ENCODE results near the gene GRPEL1. TPM values are rescaled to one million over a fixed set of nuclear protein-coding genes. Genes with fewer than 3 reads are reported as not detected.
A peak's percentile ranks its signal among the peaks of the same experiment; 100 is the strongest.

GRPEL1 gene
- total RNA-seq, 6 experiments from 2014 or later: 30.0 to 49.2 (median 45.3) TPM

DNA sequence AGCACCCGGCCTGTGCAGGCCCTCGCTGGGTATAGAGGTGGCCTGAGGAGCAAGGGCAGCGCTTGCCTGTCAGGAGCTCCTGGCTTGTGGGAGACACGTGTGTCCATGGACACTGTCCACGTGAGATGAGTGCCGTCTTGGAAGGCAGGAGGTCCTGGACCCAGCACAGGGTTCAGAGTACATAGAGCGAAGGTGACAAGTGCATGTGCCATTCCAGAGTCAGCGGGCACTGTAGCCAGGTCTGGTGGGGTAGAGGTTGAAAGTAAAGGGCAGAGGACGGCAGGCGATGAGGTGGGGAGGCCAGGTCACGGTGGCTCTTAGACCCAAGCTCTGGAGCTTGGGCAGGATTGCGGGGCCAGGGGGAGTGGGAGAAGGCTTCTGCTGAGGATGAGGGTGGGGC is 53.0 kb downstream of the GRPEL1 start:
- H3K9me3 ChIP-seq: no peaks in the 10 kb centered on the region
- WGBS (ENCODE audit: insufficient coverage, low coverage, low lambda C conversion rate, missing lambda C conversion rate): 48% methylated on average over 12 of the region's 12 CpGs

DNA sequence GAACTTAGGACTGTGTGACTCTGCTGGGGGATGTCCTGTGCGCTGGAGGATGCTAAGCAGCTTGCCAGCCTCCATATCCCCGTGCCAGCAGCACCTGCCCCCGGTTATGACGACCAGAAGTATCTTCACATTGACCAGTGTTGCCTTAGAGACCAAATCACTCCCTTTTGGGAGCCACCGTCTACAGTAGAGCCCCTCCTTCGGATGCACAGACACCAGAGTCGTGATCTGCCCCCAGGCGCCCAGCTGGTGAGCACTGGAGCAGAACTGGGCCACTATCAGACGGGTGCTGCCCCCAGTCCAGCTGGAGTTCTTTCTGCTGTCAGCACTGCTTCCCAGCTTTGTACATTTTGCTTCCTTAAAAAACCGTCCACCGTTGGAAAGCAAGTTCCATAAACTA is 54.7 kb downstream of the GRPEL1 start:
- H3K27me3 ChIP-seq: no peaks in the 10 kb centered on the region
- DNase-seq (no peak), ATAC-seq (no peak)
- 83% methylated on average over 7 of the region's 11 CpGs for WGBS (ENCODE audit: insufficient coverage, low coverage, low lambda C conversion rate, missing lambda C conversion rate)
- no peak for TF ChIP-seq POLR2A (IDR thresholded peaks at IDR 0.05)
- H3K9me3 ChIP-seq: no peaks in the 10 kb centered on the region
- no peak overlapping the region for H3K4me3 ChIP-seq
- H3K36me3 ChIP-seq: peaks cover 0 to 57% (median 5%) of the 10 kb centered on the region in 4 donors
- intact Hi-C loops (cut with DNase I): no loop called here
- H3K4me1 ChIP-seq: peaks cover 0 to 38% (median 12%) of the 10 kb centered on the region in 4 donors
- no peak overlapping the region for H3K27ac ChIP-seq

More for the DNA sequence above, 53.0 kb downstream of the GRPEL1 start:
- intact Hi-C loops (cut with DNase I): no loop called here
- peak; percentile 67 to 92 (median 92) for DNase-seq
- Histone ChIP-seq H3K4me1 (peaks cover 0 to 32% (median 12%) of the 10 kb centered on the region in 4 donors), H3K27ac (peak overlapping the region in 2 of 3 donors; percentile 66 to 67), H3K4me3 (peak overlapping the region in 1 of 3 donors; percentile 28), H3K27me3 (no peaks in the 10 kb centered on the region), H3K36me3 (peaks cover 0 to 55% (median 5%) of the 10 kb centered on the region in 4 donors)
- TF ChIP-seq, protein P1, sequence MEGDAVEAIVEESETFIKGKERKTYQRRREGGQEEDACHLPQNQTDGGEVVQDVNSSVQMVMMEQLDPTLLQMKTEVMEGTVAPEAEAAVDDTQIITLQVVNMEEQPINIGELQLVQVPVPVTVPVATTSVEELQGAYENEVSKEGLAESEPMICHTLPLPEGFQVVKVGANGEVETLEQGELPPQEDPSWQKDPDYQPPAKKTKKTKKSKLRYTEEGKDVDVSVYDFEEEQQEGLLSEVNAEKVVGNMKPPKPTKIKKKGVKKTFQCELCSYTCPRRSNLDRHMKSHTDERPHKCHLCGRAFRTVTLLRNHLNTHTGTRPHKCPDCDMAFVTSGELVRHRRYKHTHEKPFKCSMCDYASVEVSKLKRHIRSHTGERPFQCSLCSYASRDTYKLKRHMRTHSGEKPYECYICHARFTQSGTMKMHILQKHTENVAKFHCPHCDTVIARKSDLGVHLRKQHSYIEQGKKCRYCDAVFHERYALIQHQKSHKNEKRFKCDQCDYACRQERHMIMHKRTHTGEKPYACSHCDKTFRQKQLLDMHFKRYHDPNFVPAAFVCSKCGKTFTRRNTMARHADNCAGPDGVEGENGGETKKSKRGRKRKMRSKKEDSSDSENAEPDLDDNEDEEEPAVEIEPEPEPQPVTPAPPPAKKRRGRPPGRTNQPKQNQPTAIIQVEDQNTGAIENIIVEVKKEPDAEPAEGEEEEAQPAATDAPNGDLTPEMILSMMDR (IDR thresholded peaks at IDR 0.05): no peak
- no peak for TF ChIP-seq POLR2A (IDR thresholded peaks at IDR 0.05)
- peak; percentile 84 to 92 (median 89) for ATAC-seq

DNA sequence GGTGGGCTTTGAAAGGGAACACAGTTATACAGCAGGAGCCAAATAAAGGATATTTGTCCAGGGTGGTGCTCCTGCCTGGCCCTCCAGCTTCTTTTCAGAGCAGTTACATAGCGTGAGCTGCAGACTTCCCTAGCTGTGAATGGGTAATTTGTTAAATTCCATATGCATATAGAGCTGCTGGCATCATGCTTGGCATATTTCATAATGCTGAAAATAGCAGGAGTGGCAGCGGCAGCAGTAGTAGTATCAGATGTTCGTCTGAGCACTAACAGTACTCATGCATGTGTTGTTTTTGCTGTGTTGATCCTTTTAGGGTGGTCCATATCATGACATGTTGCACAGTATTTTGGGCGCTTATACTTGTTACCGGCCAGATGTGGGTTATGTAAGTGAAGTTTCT is 58.3 kb downstream of the GRPEL1 start:
- DNase-seq (no peak), ATAC-seq (no peak)
- intact Hi-C loops (cut with DNase I): no loop called here
- Histone ChIP-seq H3K4me1 (peaks cover 0 to 33% (median 12%) of the 10 kb centered on the region in 4 donors), H3K4me3 (no peak overlapping the region), H3K9me3 (no peaks in the 10 kb centered on the region), H3K36me3 (peaks cover 0 to 59% (median 3%) of the 10 kb centered on the region in 4 donors), H3K27ac (no peak overlapping the region), H3K27me3 (no peaks in the 10 kb centered on the region)
- TF ChIP-seq, protein P1 (IDR thresholded peaks at IDR 0.05): no peak
- TF ChIP-seq POLR2A (IDR thresholded peaks at IDR 0.05): no peak
- 88% methylated on average over 4 of the region's 5 CpGs for WGBS (ENCODE audit: insufficient coverage, low coverage, low lambda C conversion rate, missing lambda C conversion rate)

Other genes starting within 250 kb of the GRPEL1 start
- 10 to 100 TPM; 14.1 to 34.8 (median 30.6) TPM for gene TBC1D14, start 158.2 kb downstream of the GRPEL1 start, total RNA-seq
- gene TADA2B, start 24.7 kb downstream of the GRPEL1 start, total RNA-seq: 10 to 100 TPM; 12.1 to 16.3 (median 14.0) TPM
- 1 to 10 TPM in 5 of 6 experiments, under 1 TPM in 1; 0.18 to 6.2 (median 3.1) TPM for gene SORCS2, start 124.5 kb upstream of the GRPEL1 start, total RNA-seq